ENCODE results near the gene LYSMD1.
"Not testable (repeated sequence)": the region's sequence is repeated elsewhere in the genome, so short reads cannot be mapped to it uniquely, and the experiment has no call there.

LYSMD1 gene

DNA sequence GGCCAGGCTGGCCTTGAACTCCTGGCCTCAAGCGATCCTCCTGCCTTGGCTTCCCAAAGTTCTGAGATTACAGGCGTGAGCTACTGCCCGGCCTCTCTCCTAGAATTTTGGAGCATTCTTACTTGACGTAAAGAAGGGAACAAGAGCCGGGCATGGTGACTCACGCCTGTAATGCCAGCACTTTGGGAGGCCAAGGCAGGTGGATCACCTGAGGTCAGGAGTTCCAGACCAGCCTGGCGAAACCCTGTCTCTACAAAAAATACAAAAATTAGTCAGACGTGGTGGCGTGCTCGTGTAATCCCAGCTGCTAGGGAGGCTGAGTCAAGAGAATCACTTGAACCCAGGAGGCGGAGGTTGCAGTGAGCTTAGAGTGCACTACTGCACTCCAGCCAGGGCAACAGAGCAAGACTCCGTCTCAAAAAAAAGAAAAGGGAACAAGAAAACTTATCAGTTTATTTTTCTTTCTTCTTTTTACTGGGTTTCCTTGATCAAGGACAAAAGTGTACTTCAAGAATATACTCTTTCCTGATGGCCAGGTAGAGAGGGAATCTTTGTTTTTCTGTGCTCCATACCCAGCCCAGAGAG lies 39.8 kb upstream of the LYSMD1 start:
- H3K27ac ChIP-seq (replicated peaks; ENCODE audit: low read length); H4K91ac ChIP-seq (ENCODE audit: low read depth, low read length, poor library complexity); H3K4me1 ChIP-seq (ENCODE audit: control insufficient read depth in 2 of 2, insufficient read depth in 1 of 2, low read depth in 1 of 2, low read length in 2 of 2); H3K4ac ChIP-seq (ENCODE audit: low read length); H2BK15ac ChIP-seq (ENCODE audit: low read length); H3K79me1 ChIP-seq (ENCODE audit: low read depth, low read length); H2AK5ac ChIP-seq (ENCODE audit: low read depth, low read length); H3K4me3 ChIP-seq (ENCODE audit: low read length in 2 of 2); H2BK120ac ChIP-seq (ENCODE audit: low read depth, low read length); H3K18ac ChIP-seq (ENCODE audit: low read length); H2AFZ ChIP-seq (ENCODE audit: low read length); H3K23ac ChIP-seq (ENCODE audit: low read depth, low read length, poor library complexity); H3K9ac ChIP-seq (ENCODE audit: low read depth, low read length, poor library complexity); H4K8ac ChIP-seq (ENCODE audit: low read depth, low read length); H3K14ac ChIP-seq (ENCODE audit: low read length); H3K27me3 ChIP-seq (ENCODE audit: control insufficient read depth in 3 of 3, insufficient read depth in 3 of 3, low read depth in 1 of 3, low read length in 3 of 3); DNase-seq (ENCODE audit: low spot score); H2BK12ac ChIP-seq (ENCODE audit: low read length); H3K9me3 ChIP-seq (replicated peaks in 1 of 2; ENCODE audit: control insufficient read depth in 2 of 2, insufficient read depth in 1 of 2, low read depth in 1 of 2, low read length in 2 of 2); H3K4me2 ChIP-seq (ENCODE audit: insufficient read depth, low read length, poor library complexity, severe bottlenecking); H2BK5ac ChIP-seq (ENCODE audit: low read length): not testable (repeated sequence)
- H3K36me3 ChIP-seq (replicated peaks in 1 of 2; ENCODE audit: control insufficient read depth in 2 of 2, insufficient read depth in 2 of 2, low read length in 2 of 2) = peaks cover 12 to 88% of the 10 kb centered on the region in 2 donors
- no CpG with 5 or more reads among the region's 12 CpGs for WGBS, 2 donors (ENCODE audit: extremely low coverage in 2 of 2, insufficient read length in 2 of 2, insufficient replicate concordance in 1 of 2)

DNA sequence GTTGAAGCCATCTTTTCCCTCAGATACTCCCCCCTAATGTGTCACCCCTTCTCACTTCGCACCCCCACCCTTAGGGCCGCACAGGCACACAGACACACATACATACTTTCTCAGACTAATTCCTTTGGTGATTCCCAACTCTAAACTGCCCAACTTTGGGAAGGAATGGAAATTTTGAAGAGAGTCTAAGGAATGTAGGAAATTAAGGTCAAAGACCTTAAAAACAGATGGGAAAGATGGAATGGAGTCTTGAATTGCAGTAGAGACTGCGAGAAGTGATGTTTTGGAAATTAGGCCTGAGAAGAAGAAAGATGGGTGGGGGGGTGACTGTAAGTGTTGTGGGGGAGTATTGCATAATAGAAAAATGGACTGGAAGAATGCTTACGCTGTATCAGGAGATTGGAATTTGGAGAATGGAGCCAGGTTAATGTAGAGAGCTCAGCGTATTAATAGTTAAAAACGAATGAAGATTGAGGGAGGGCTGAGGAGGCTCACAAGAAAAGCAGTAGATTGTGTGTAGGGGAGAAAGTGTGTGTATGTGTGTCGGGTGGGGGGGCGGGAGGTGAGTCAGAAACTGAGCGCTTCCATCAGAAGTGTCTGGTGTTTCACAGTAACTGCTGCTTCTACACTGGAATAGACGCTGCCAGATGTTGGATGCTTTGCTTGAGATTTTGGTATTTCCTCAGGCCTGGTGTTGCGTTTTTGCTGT lies 34.3 kb upstream of the LYSMD1 start:
- H3K4me1 ChIP-seq (ENCODE audit: control insufficient read depth in 2 of 2, insufficient read depth in 1 of 2, low read depth in 1 of 2, low read length in 2 of 2) = peaks cover 2 to 5% of the 10 kb centered on the region in 2 donors
- H4K8ac ChIP-seq (ENCODE audit: low read depth, low read length) = no peak overlapping the region
- peak overlapping the region; percentile 98 for H3K4me3 ChIP-seq (ENCODE audit: low read length in 2 of 2)
- H3K27me3 ChIP-seq (ENCODE audit: control insufficient read depth in 3 of 3, insufficient read depth in 3 of 3, low read depth in 1 of 3, low read length in 3 of 3) = no peaks in the 10 kb centered on the region
- no peak for DNase-seq (ENCODE audit: low spot score)
- H3K4me2 ChIP-seq (ENCODE audit: insufficient read depth, low read length, poor library complexity, severe bottlenecking) = peak overlapping the region; percentile 72
- no peak overlapping the region for H3K14ac ChIP-seq (ENCODE audit: low read length)
- H2BK120ac ChIP-seq (ENCODE audit: low read depth, low read length) = no peak overlapping the region
- WGBS, 2 donors (ENCODE audit: extremely low coverage in 2 of 2, insufficient read length in 2 of 2, insufficient replicate concordance in 1 of 2) = no CpG with 5 or more reads among the region's 11 CpGs
- no peak overlapping the region for H3K18ac ChIP-seq (ENCODE audit: low read length)
- H3K36me3 ChIP-seq (replicated peaks in 1 of 2; ENCODE audit: control insufficient read depth in 2 of 2, insufficient read depth in 2 of 2, low read length in 2 of 2) = peaks cover 4 to 41% of the 10 kb centered on the region in 2 donors
- no peak overlapping the region for H4K91ac ChIP-seq (ENCODE audit: low read depth, low read length, poor library complexity)
- no peaks in the 10 kb centered on the region for H3K9me3 ChIP-seq (replicated peaks in 1 of 2; ENCODE audit: control insufficient read depth in 2 of 2, insufficient read depth in 1 of 2, low read depth in 1 of 2, low read length in 2 of 2)
- H2BK5ac ChIP-seq (ENCODE audit: low read length) = no peak overlapping the region
- H3K23ac ChIP-seq (ENCODE audit: low read depth, low read length, poor library complexity) = no peak overlapping the region
- no peak overlapping the region for H3K9ac ChIP-seq (ENCODE audit: low read depth, low read length, poor library complexity)
- H3K4ac ChIP-seq (ENCODE audit: low read length) = no peak overlapping the region
- no peak overlapping the region for H2BK12ac ChIP-seq (ENCODE audit: low read length)
- no peak overlapping the region for H2BK15ac ChIP-seq (ENCODE audit: low read length)
- no peak overlapping the region for H2AK5ac ChIP-seq (ENCODE audit: low read depth, low read length)
- no peak overlapping the region for H3K27ac ChIP-seq (replicated peaks; ENCODE audit: low read length)
- no peak overlapping the region for H2AFZ ChIP-seq (ENCODE audit: low read length)
- H3K79me1 ChIP-seq (ENCODE audit: low read depth, low read length) = peaks cover 3% of the 10 kb centered on the region

DNA sequence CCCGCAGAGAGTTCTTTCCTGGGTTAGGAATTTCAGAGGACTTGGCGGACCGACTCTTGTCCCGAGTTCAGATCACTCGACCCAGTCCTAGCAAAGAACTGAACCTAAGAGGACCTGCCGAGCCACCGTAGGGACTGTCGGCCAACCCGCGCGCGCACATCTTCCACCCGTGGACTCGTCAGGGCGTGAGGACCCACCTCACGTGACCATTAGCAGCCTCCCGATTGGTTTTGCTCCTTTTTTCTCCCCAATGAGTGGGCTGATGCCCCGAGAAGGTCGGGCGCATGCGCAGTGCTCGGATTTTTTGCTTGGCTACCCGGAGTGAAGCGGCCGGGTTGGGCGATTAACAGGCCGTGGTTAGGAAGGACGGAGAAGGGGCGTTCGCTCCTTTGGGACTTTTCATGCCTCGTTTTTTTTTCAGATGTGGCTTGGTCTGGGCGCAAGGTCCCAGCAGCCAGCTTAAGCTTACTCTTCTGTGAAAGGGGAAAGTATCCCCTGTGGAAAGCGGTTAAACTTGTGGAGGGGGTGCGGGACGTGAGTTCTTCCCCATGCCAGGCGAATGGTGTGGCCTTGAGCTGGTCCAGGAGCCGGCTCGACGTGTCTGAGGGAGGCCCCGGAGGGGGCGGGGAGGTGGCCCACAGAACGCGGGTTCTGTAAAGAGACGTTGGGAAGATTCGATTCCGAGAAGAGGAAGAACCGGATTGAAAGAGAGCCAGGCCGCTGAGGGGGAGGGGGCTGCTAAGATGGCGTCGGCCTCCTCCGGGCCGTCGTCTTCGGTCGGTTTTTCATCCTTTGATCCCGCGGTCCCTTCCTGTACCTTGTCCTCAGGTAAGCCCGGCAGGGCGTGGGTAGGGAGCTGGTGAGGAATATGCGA lies 32.8 kb upstream of the LYSMD1 start, which contains the start of gene PIP5K1A:
PIP5K1A (plus strand) TSS at position 299 of the 874 bp plus-strand sequence; CDS start at position 744, 445 bp downstream.
- Histone ChIP-seq H3K4me1 (ENCODE audit: control insufficient read depth in 2 of 2, insufficient read depth in 1 of 2, low read depth in 1 of 2, low read length in 2 of 2) (peaks cover 2 to 5% of the 10 kb centered on the region in 2 donors), H3K36me3 (replicated peaks in 1 of 2; ENCODE audit: control insufficient read depth in 2 of 2, insufficient read depth in 2 of 2, low read length in 2 of 2) (peaks cover 4 to 25% of the 10 kb centered on the region in 2 donors), H2AFZ (ENCODE audit: low read length) (peak within 1 kb of the TSS; percentile 82), H3K27me3 (ENCODE audit: control insufficient read depth in 3 of 3, insufficient read depth in 3 of 3, low read depth in 1 of 3, low read length in 3 of 3) (no peaks in the 10 kb centered on the region), H2BK15ac (ENCODE audit: low read length) (no peak within 1 kb of the TSS), H4K8ac (ENCODE audit: low read depth, low read length) (no peak within 1 kb of the TSS), H2BK12ac (ENCODE audit: low read length) (no peak within 1 kb of the TSS), H3K23ac (ENCODE audit: low read depth, low read length, poor library complexity) (no peak within 1 kb of the TSS), H3K18ac (ENCODE audit: low read length) (peak within 1 kb of the TSS; percentile 71), H2BK120ac (ENCODE audit: low read depth, low read length) (no peak within 1 kb of the TSS), H3K4me2 (ENCODE audit: insufficient read depth, low read length, poor library complexity, severe bottlenecking) (peak within 1 kb of the TSS; percentile 71), H3K9ac (ENCODE audit: low read depth, low read length, poor library complexity) (peak within 1 kb of the TSS; percentile 91), H2AK5ac (ENCODE audit: low read depth, low read length) (no peak within 1 kb of the TSS), H4K91ac (ENCODE audit: low read depth, low read length, poor library complexity) (no peak within 1 kb of the TSS), H3K27ac (replicated peaks; ENCODE audit: low read length) (peak within 1 kb of the TSS; percentile 38), H3K9me3 (replicated peaks in 1 of 2; ENCODE audit: control insufficient read depth in 2 of 2, insufficient read depth in 1 of 2, low read depth in 1 of 2, low read length in 2 of 2) (no peaks in the 10 kb centered on the region), H3K4ac (ENCODE audit: low read length) (no peak within 1 kb of the TSS), H2BK5ac (ENCODE audit: low read length) (no peak within 1 kb of the TSS), H3K79me1 (ENCODE audit: low read depth, low read length) (peaks cover 3% of the 10 kb centered on the region), H3K4me3 (ENCODE audit: low read length in 2 of 2) (peak within 1 kb of the TSS; percentile 98), H3K14ac (ENCODE audit: low read length) (no peak within 1 kb of the TSS)
- WGBS, 2 donors (ENCODE audit: extremely low coverage in 2 of 2, insufficient read length in 2 of 2, insufficient replicate concordance in 1 of 2) = no CpG with 5 or more reads among the region's 60 CpGs
- peak; percentile 97 for DNase-seq (ENCODE audit: low spot score)

DNA sequence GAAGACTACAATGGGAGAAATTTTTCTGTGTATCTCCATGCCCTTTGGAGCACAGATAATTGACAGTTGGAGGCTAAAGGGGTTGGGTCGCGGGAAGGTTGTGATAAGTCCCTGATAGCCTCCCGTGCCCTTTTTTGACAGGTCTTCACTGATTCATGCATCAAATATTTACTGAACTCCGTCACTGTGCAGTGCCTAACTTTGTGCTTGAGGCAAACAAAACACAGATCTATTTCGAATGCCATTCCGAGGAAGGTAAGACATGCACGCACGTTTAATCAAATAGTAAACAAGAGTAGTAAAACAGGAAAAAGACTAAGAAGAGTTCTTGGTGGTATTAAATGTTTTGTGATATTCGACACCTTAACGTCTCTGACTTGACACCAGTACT lies 32.2 kb upstream of the LYSMD1 start:
- no CpG with 5 or more reads among the region's 10 CpGs for WGBS, 2 donors (ENCODE audit: extremely low coverage in 2 of 2, insufficient read length in 2 of 2, insufficient replicate concordance in 1 of 2)
- Histone ChIP-seq H2BK15ac (ENCODE audit: low read length) (no peak overlapping the region), H3K36me3 (replicated peaks in 1 of 2; ENCODE audit: control insufficient read depth in 2 of 2, insufficient read depth in 2 of 2, low read length in 2 of 2) (peaks cover 1 to 19% of the 10 kb centered on the region in 2 donors), H2AFZ (ENCODE audit: low read length) (peak overlapping the region; percentile 82), H3K23ac (ENCODE audit: low read depth, low read length, poor library complexity) (no peak overlapping the region), H3K18ac (ENCODE audit: low read length) (no peak overlapping the region), H4K8ac (ENCODE audit: low read depth, low read length) (no peak overlapping the region), H3K4me2 (ENCODE audit: insufficient read depth, low read length, poor library complexity, severe bottlenecking) (peak overlapping the region; percentile 71), H3K4me3 (ENCODE audit: low read length in 2 of 2) (peak overlapping the region; percentile 98), H2AK5ac (ENCODE audit: low read depth, low read length) (no peak overlapping the region), H2BK5ac (ENCODE audit: low read length) (no peak overlapping the region), H3K9me3 (replicated peaks in 1 of 2; ENCODE audit: control insufficient read depth in 2 of 2, insufficient read depth in 1 of 2, low read depth in 1 of 2, low read length in 2 of 2) (no peaks in the 10 kb centered on the region), H3K9ac (ENCODE audit: low read depth, low read length, poor library complexity) (no peak overlapping the region), H3K27me3 (ENCODE audit: control insufficient read depth in 3 of 3, insufficient read depth in 3 of 3, low read depth in 1 of 3, low read length in 3 of 3) (no peaks in the 10 kb centered on the region), H2BK12ac (ENCODE audit: low read length) (no peak overlapping the region), H3K79me1 (ENCODE audit: low read depth, low read length) (peaks cover 3% of the 10 kb centered on the region), H3K4me1 (ENCODE audit: control insufficient read depth in 2 of 2, insufficient read depth in 1 of 2, low read depth in 1 of 2, low read length in 2 of 2) (peaks cover 2 to 5% of the 10 kb centered on the region in 2 donors), H3K14ac (ENCODE audit: low read length) (no peak overlapping the region), H3K4ac (ENCODE audit: low read length) (no peak overlapping the region), H2BK120ac (ENCODE audit: low read depth, low read length) (no peak overlapping the region), H4K91ac (ENCODE audit: low read depth, low read length, poor library complexity) (no peak overlapping the region), H3K27ac (replicated peaks; ENCODE audit: low read length) (no peak overlapping the region)
- no peak for DNase-seq (ENCODE audit: low spot score)

Data from neuronal stem cell (in vitro differentiated cells).